ENCODE measurements around the gene NEU2.

DNA sequence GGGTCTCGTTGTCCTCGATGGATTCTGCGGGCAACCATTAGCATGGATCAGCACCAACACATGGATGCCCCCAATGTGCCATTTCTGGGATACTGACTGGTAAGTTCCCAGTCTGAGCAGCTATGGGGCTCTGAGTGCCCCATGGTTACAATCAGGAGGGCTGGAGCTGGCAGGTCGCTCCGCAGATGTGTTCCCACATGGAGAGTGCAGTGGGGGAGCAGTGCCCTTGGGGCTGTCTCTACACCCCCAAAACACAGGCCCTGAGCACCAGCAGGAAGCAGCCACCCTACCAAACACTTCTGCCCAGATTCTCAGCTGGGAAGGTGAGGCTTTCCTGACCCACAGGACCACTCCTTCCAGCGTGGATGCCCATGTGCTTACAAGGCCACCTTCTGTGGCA lies 27.4 kb upstream of the NEU2 start:
- TF ChIP-seq EGR1 (IDR thresholded peaks at IDR 0.05; ENCODE audit: low read depth in 2 of 2) (no peak), FOXA1 (IDR thresholded peaks at IDR 0.05) (no peak)
- TF ChIP-seq, protein P1, sequence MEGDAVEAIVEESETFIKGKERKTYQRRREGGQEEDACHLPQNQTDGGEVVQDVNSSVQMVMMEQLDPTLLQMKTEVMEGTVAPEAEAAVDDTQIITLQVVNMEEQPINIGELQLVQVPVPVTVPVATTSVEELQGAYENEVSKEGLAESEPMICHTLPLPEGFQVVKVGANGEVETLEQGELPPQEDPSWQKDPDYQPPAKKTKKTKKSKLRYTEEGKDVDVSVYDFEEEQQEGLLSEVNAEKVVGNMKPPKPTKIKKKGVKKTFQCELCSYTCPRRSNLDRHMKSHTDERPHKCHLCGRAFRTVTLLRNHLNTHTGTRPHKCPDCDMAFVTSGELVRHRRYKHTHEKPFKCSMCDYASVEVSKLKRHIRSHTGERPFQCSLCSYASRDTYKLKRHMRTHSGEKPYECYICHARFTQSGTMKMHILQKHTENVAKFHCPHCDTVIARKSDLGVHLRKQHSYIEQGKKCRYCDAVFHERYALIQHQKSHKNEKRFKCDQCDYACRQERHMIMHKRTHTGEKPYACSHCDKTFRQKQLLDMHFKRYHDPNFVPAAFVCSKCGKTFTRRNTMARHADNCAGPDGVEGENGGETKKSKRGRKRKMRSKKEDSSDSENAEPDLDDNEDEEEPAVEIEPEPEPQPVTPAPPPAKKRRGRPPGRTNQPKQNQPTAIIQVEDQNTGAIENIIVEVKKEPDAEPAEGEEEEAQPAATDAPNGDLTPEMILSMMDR (IDR thresholded peaks at IDR 0.05; ENCODE audit: low read depth, low read length, missing input control): no peak
- TF ChIP-seq, protein P2, sequence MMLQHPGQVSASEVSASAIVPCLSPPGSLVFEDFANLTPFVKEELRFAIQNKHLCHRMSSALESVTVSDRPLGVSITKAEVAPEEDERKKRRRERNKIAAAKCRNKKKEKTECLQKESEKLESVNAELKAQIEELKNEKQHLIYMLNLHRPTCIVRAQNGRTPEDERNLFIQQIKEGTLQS (IDR thresholded peaks at IDR 0.05): no peak
